HG03045 (cell line): ENCODE results near the gene ZNF783.
A peak's percentile ranks its signal among the peaks of the same experiment; 100 is the strongest.

Source experiments
- ATAC-seq: cut with Tn5 transposase; IDR thresholded peaks from one replicate; pipeline ENCODE4 v1.9.1; 2021; ENCODE audit warnings: mild to moderate bottlenecking, moderate library complexity; ENCODE audit not compliant: unreplicated experiment

Gene ZNF783

GRCh38 chr7:149280661-149281507, 18.9 kb downstream of the ZNF783 start:
- no peak for ATAC-seq

DNA sequence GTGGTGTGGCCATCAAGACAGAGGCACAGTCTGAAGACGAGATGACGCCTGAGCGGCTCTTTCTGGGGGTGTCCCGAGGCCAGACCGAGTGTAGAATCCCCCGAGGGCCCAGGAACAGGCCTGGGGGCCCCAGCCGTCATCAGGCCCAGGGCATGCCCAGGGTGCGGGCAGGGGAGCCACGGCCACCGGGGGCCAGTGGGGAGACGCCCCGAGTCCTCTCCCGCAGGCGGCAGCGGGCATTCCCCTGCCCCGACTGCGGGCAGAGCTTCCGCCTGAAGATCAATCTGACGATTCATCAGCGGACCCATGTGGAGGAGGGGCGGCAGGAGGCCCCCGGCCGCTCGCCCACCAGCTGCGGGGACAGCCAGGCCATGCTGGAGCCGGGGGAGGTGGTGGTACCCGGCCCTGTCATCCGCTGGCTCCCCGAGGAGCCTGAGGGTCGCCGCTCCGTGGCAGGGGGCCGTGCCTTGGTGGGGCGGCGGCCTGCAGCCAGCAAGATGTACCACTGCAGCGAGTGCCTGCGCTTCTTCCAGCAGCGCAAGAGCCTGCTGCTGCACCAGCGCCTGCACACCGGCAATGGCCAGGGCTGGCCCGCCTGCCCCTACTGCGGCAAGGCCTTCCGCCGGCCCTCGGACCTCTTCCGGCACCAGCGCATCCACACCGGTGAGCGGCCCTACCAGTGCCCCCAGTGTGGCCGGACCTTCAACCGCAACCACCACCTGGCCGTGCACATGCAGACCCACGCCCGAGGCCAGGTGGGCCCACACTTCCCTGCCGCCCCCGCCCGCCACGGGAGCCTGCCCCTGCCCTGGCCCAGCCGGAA, 19.7 kb downstream of the ZNF783 start:
- no peak for ATAC-seq

DNA sequence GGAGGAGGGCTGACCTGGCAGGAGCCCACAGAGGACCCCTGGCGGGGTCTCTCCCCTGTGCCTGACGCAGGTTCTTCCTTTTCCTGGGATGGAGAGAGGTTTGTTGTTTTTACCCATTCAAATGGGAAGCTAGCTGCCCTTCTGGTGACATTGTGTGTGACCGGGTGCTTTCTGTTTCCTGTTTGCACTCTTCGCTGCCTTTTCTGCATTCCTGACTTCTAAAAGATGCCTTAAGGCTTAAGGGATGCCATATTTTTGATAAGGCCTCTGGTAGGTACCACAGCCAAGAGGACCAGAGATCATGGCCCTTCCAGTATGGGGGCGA, 20.3 kb downstream of the ZNF783 start:
- no peak for ATAC-seq

GRCh38 chr7:149283321-149283720, 21.3 kb downstream of the ZNF783 start:
- ATAC-seq: no peak

DNA sequence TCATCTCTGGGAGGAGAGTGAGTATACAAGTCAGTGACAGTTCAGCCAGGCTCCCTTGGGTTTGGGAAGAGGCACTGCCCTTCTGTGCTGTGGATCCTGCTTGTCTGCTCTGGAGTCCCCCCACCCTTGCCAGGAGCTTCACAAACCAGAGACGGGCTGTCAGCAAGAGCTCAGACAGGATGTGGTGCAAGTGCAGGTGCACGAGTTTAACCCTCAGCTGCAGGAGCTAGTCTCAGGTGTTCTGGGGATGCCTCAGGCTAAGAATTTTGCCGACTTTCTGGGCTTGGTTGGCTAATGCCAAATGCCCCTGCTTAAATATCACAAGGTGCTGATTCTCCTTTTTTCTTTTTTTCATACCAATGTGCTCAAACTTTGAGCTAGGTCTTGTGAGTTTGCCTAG, 22.3 kb downstream of the ZNF783 start:
- ATAC-seq: no peak

GRCh38 chr7:149284850-149285585, 23.0 kb downstream of the ZNF783 start:
- peak; percentile 99 for ATAC-seq

DNA sequence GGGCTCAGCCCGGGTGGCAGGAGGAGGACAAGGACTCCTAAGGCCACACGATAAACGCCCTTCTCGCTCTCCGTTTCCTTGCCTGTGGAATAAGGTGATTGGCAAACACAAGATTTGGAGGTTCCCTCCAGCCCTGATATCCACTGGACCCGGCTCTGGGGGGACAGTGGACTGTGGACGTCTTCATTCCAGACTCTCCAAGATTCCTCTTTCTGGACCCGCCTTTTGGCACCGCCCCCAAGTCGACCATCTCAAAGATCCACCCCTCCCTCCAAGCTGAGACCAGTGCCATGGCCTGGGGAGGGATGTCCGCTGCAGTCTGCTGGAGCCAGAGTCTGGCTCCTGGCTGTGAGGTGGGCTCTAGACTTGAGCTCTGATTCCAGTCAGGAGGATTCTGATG, 23.6 kb downstream of the ZNF783 start:
- no peak for ATAC-seq

DNA sequence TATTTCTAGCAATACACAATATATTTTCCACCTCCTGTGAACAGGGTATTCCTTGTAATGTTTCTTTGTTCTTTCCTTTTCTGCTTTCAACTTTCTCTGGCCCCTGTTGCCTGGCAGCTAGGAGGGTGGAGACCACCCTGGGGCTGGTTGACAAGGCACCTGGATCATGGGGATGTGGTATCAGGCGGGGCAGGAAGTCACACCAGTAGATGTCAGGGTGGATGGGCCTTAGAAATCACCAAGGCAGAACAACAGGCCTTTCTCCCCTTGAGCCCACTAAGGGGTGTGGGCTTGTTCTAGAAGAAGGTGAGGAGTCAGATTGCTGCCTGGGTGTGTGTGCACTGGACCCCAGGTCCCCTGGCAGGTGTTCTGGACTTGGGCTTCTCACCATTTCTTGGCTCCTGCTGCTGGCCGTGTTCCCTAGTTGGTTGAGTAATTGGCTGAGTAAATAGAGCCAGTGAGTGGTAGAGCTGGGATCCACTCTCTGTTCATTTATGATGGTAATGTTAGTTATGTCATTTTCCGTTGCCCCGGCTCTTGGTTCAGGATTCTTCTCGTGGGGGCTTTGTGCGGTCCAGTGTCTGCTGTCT, 24.9 kb downstream of the ZNF783 start:
- no peak for ATAC-seq

GRCh38 chr7:149287622-149288021, 25.6 kb downstream of the ZNF783 start:
- ATAC-seq: no peak

DNA sequence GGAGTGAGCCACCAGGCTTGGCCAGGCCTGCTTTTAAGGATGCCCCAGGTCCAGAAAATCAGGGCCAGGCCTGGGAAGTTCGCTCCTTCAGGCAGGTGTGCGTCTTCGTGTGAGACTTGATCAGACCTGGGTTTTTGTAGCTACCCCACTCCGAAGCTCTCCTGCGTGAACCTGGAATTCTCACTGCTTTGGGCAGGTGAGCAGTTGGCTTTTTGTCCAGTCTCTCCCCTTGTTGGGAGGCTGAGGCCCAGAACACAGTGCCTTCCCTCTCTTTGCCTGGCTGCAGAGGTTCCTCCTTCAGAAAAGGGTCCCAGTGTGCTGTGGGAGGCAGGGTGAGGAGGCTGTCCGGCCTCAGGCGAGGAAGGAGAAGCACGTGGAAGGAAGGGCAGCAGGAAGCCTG, 27.3 kb downstream of the ZNF783 start:
- ATAC-seq: no peak

DNA sequence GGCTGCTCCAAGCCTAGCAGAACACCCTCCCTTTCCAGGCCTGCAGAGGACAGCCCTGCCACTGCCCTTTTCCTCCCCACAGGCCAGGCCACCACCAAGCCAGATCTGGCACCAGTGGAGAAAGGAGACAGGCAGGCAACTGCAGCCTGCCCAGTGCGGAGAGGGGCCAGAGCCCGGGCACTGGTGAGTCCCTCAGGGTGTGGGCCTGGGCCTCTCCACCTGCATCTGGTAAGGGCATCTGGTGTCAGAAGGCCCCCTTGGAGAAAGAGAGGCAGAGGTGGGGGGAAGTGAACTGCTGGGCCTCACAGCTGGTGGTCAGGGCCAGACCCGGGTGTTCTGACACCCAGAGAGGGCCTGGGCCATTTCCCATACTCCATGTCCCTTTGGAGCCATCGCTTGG, 27.9 kb downstream of the ZNF783 start:
- ATAC-seq: no peak

GRCh38 chr7:149291036-149291780, 29.2 kb downstream of the ZNF783 start:
- no peak for ATAC-seq

DNA sequence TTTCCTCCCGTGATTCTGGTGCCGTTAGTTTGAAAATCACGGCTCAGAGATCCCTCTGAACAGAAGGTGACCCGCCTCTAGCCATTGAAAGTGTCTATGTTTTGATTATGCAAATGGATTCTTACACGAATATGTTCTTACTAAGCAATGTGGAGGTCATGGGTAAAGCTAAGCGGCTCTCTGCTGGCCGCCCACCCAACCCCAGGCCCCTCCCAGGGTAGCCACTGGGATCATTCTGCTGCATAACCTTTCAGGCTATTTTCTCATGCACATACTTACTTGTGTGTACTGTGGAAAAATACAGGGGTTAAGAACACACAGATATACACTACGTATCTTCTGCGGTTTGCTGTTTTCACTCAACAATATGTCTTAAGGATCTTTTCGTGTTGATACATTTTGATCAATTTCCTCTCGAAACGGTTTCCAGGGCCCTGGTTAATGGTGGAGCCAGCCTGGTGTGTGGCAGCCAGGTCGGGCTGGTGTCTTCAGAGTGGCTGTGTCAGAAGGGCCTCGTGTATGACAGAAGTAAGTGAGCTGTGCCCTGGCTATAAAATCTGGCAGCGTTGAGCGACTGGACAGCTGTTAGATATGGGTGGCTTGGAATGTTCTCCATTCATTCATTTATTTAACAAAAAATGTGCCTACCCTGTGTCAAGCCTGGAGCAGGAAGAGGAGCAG, 29.9 kb downstream of the ZNF783 start:
- ATAC-seq: no peak

DNA sequence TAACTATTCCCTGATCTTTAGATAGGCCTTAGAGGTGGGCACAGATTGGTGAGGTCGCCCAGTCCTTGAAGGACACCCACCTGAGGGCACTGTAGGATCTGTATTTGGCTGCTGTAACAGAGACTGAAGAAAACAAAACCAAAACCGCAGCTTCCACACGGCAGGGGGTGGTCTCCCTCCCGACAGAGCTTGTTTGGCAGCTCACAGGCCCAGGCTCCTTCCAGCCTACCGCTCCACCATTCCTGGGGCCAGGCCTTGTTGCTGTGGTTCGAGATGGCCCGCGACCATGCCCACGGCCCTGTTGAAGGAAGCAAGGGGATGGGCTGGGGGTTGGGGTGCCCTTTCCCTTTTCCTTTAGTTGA, 30.4 kb downstream of the ZNF783 start:
- no peak for ATAC-seq

- no peak for ATAC-seq
These were observed 31.3 kb downstream of the ZNF783 start for GRCh38 chr7:149293338-149293737.

DNA sequence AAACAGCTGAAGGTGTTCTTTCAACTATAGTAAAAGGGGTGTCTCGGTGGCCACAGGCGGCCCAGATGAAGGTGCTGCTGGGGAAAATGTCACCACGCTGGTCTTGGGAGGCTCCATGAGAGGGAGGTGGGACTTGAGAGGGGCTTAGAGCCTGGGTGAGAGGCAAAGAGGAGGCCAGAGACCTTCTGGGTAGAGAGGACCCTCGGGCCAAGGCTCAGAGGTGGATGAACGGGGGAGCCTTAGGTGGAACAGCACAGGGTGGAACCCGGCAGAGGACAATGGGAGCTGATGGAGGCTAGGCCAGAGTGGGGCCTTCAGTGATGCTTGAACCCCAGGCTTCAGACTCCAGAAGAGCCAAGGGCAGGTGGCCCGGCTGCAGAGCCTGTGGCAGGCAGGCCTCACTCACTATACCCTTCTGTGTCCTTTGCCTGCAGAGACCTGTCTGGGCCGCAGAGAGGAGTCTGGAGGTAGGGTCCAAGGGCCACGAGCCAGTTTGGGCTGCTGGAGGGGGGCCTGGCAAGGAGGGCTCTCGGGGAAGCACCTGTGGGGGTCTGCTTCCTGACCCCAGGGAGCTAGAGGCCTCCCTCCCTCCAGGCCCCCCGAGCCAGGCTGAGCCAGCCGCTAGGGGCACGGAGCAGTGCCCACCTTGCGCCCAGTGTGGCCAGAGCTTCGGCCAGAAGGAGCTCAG, 32.1 kb downstream of the ZNF783 start:
- no peak for ATAC-seq

DNA sequence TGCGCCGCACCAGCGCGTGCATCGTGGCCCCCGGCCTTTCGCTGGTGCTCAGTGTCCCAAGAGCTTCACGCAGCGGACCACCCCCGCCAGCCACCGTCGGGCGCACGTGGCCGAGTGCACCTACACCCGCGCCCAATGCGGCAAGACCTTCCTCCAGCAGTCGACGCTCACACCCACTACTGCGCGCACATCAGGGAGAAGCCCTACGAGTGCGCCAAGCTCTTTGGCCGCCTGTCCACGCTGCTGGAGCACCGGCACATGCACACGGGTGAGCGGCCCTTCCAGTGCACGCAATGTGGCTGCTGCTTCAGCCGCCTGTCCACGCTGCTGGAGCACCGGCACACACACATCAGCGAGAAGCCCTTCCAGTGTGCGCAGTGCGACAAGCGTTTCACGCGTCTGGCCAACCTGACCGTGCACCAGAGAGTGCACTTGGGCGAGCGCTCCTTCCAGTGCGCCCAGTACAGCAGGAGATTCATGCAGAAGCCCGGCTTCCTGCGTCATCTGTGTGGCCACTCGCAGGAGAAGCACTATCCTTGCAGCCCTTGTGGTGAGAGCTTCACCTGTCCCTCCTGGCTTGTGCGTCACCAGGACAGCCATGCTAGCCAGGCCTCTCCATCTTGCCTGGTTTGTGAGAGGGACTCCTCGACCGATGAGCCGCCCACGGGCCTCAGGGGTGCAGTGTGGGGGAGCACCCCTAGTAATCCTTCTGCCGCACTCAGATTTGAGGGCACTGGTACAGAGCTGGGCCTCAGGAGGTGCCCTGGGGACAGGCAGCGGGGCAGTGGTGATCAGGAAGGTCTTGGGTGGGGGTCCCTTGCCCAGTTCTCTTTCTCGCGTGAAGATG, 32.9 kb downstream of the ZNF783 start:
- no peak for ATAC-seq

DNA sequence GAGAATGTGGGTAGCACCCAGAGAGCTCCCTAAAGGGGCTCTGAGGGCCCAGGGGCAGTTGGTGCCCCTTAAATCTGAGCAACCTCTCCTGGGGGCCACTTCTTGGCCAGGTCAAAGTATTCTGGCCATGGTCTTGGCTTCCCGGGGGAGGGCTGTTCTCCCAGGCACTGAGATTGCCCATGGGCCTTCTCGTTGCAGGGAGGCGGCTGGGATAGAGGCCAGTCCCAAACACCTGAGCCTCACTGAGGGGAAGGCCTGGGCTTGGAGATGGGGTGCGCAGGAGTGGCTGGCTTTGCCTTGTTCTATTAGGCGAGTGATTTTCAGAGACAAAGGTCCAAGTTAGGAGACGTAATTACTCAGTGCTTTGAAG, 33.5 kb downstream of the ZNF783 start:
- ATAC-seq: no peak

DNA sequence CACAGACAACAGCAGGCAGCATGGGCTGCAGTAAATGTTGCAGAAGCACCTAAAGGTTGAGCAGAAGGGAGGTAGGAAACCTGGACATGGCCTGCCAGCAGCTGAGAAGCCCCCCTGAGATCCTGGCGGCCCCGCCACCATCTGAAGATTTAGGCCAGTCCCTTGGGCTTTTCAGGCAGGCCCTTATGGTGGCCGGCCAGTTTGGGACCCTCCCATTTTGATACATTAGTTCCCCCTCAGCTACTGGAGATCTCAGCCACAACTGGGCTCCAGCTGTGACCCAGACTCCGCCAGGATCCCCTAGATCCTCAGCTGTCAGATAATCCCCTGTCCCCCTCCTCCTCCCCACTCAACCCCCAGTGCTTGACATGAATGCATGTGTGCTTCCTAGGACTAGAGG, 34.4 kb downstream of the ZNF783 start:
- no peak for ATAC-seq
